Measurements from ENCODE around the gene TCEAL7. TPM values are rescaled to one million over a fixed set of nuclear protein-coding genes. Genes with fewer than 3 reads are reported as not detected.

Gene TCEAL7
- total RNA-seq, 2 donors from 2014 or later = 0.99 to 2.3 TPM

DNA sequence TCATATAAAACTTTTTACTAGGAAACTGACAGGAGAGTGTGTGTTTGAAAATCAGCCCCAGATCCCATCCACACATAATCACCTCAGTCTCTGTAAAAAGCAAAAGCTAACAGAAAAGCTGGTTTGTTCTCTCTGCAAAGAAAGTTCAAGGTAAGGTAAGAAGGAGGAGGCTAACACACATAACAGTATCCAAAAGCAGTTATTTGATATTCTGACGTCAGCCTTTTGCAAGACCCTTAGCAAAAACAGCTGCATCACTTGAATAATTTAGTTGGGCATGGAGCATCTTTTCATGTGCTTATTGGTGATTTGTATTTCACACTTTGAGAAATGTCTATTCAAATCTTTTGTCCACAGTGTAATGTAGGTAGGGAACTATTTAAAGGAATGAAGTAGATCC, 31.8 kb downstream of the TCEAL7 start:
- Histone ChIP-seq H3K27me3 (no peaks in the 10 kb centered on the region), H3K27ac (no peak overlapping the region), H3K36me3 (replicated peaks in 1 of 2; ENCODE audit: insufficient read depth in 1 of 2, low read depth in 2 of 2) (no peaks in the 10 kb centered on the region), H3K4me1 (peaks cover 4% of the 10 kb centered on the region), H3K9me3 (no peaks in the 10 kb centered on the region), H3K4me3 (no peak overlapping the region)
- DNase-seq = no peak
- 15 to 26% methylated on average over 1 of the region's 1 CpG for WGBS, 2 donors
- TF ChIP-seq, protein P1, sequence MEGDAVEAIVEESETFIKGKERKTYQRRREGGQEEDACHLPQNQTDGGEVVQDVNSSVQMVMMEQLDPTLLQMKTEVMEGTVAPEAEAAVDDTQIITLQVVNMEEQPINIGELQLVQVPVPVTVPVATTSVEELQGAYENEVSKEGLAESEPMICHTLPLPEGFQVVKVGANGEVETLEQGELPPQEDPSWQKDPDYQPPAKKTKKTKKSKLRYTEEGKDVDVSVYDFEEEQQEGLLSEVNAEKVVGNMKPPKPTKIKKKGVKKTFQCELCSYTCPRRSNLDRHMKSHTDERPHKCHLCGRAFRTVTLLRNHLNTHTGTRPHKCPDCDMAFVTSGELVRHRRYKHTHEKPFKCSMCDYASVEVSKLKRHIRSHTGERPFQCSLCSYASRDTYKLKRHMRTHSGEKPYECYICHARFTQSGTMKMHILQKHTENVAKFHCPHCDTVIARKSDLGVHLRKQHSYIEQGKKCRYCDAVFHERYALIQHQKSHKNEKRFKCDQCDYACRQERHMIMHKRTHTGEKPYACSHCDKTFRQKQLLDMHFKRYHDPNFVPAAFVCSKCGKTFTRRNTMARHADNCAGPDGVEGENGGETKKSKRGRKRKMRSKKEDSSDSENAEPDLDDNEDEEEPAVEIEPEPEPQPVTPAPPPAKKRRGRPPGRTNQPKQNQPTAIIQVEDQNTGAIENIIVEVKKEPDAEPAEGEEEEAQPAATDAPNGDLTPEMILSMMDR (IDR thresholded peaks at IDR 0.05) = no peak
- TF ChIP-seq POLR2A (IDR thresholded peaks at IDR 0.05) = no peak
- intact Hi-C loops (cut with DNase I) = no loop called here
- no peak for ATAC-seq

DNA sequence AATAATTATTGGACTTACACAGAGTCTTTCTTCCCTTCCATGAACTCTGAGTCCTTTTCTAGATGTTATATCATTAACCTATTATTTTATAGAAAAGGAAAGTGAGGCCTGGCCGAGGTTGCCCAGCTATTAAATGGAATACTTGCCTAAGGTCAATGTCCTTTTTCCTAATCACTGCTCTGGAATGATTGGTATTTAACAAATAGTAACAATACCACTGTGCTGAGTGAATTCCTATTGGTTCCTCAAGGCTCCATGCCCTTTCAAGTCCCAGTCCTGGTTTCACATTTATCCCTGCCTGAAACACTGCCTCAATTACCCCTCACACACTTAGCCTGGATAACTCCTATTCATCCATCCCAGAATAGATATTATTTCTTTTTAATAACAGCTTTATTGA, 32.4 kb downstream of the TCEAL7 start:
- Histone ChIP-seq H3K36me3 (replicated peaks in 1 of 2; ENCODE audit: insufficient read depth in 1 of 2, low read depth in 2 of 2) (no peaks in the 10 kb centered on the region), H3K9me3 (no peaks in the 10 kb centered on the region), H3K4me3 (no peak overlapping the region), H3K27me3 (no peaks in the 10 kb centered on the region), H3K4me1 (peaks cover 4% of the 10 kb centered on the region), H3K27ac (no peak overlapping the region)
- intact Hi-C loops (cut with DNase I) = no loop called here
- TF ChIP-seq, protein P1 (IDR thresholded peaks at IDR 0.05) = no peak
- TF ChIP-seq POLR2A (IDR thresholded peaks at IDR 0.05) = no peak
- ATAC-seq (peak; percentile 59), DNase-seq (no peak)
- 6 to 22% methylated on average over 1 of the region's 1 CpG for WGBS, 2 donors

DNA sequence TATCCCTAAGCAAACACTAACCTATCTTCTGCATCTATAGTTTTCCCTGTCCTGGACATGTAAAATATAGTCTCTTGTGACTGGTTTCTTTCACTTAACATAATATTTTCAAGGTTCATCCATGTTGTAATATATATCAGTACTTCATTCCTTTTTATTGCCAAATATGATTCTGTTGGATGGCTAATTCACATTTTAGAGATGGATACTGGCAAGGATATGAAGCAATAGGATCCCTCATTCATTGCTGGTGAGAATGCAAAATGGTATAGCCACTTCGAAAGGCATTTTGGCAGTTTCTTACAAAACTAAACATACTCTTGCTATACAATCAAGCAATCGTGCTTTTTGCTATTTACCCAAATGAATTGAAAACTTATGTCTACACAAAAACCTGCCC, 33.0 kb downstream of the TCEAL7 start:
- H3K9me3 ChIP-seq = no peaks in the 10 kb centered on the region
- H3K4me3 ChIP-seq = no peak overlapping the region
- no peaks in the 10 kb centered on the region for H3K27me3 ChIP-seq
- no peak for TF ChIP-seq POLR2A (IDR thresholded peaks at IDR 0.05)
- TF ChIP-seq, protein P1 (IDR thresholded peaks at IDR 0.05) = no peak
- intact Hi-C loops (cut with DNase I) = no loop called here
- 78 to 83% methylated on average over 2 of the region's 2 CpGs for WGBS, 2 donors
- no peaks in the 10 kb centered on the region for H3K36me3 ChIP-seq (replicated peaks in 1 of 2; ENCODE audit: insufficient read depth in 1 of 2, low read depth in 2 of 2)
- DNase-seq (no peak), ATAC-seq (no peak)
- H3K4me1 ChIP-seq = no peaks in the 10 kb centered on the region
- H3K27ac ChIP-seq = no peak overlapping the region

DNA sequence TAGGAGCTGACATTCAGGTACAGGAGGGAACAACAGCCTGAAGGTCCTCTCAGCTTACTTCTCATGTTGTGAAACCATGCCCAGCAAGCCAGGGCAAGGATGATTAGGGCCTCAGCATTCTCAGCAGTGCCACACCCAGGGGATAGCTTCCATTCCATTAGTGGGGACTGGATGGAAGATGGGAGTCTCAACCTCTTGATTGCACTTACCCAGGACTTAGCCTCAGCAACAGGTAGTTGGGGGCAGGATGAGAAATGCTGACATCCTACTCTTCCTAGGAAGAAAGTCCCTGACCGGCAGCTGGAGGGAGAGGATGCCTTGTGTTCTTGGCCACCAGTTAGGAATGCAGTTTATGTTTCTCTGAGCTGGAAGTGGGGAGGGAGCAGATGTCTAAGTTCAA, 37.5 kb downstream of the TCEAL7 start:
- Histone ChIP-seq H3K4me3 (no peak overlapping the region), H3K27ac (no peak overlapping the region), H3K9me3 (no peaks in the 10 kb centered on the region), H3K4me1 (no peaks in the 10 kb centered on the region), H3K27me3 (no peaks in the 10 kb centered on the region), H3K36me3 (replicated peaks in 1 of 2; ENCODE audit: insufficient read depth in 1 of 2, low read depth in 2 of 2) (no peaks in the 10 kb centered on the region)
- WGBS, 2 donors = 63 to 86% methylated on average over 1 of the region's 1 CpG
- intact Hi-C loops (cut with DNase I) = no loop called here
- no peak for TF ChIP-seq POLR2A (IDR thresholded peaks at IDR 0.05)
- TF ChIP-seq, protein P1 (IDR thresholded peaks at IDR 0.05) = no peak
- DNase-seq (no peak), ATAC-seq (no peak)

DNA sequence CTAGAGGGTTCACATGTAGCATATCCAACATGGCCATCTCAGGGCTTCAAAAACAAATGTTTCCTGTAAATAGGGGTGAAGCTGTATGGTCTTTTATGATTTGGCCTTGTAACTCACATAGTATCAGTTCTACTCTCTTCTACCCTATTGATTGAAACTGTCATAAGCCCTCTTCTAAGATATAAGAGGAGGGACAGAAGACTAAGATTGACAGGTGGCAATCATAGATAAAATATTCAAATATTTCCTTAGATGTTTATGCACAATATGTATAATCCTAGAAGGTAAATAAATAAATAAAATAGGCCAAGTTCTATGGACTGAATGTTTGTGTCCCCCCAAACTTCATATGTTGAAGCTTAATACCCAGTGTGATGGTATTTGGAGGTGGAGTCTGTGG, 39.4 kb downstream of the TCEAL7 start:
- Histone ChIP-seq H3K27ac (no peak overlapping the region), H3K4me1 (no peaks in the 10 kb centered on the region), H3K36me3 (replicated peaks in 1 of 2; ENCODE audit: insufficient read depth in 1 of 2, low read depth in 2 of 2) (no peaks in the 10 kb centered on the region), H3K27me3 (no peaks in the 10 kb centered on the region), H3K9me3 (no peaks in the 10 kb centered on the region), H3K4me3 (no peak overlapping the region)
- ATAC-seq = no peak
- intact Hi-C loops (cut with DNase I) = no loop called here
- DNase-seq = no peak
- TF ChIP-seq, protein P1 (IDR thresholded peaks at IDR 0.05) = no peak
- TF ChIP-seq POLR2A (IDR thresholded peaks at IDR 0.05) = no peak
